ENCODE results near the gene YEATS4.

Gene YEATS4

GRCh38 chr12:69351462-69352236 lies 7.9 kb upstream of the YEATS4 start:
- Mint-ChIP-seq H3K4me3 (no peak overlapping the region), H3K27ac (no peak overlapping the region), H3K27me3 (ENCODE audit: low read depth, poor library complexity) (peaks cover 8% of the 10 kb centered on the region), H3K9me3 (no peaks in the 10 kb centered on the region), H3K4me1 (peaks cover 11% of the 10 kb centered on the region), H3K36me3 (ENCODE audit: low read depth) (no peaks in the 10 kb centered on the region)
- no peak for DNase-seq
- no peak for TF ChIP-seq CTCF (IDR thresholded peaks at IDR 0.05)

GRCh38 chr12:69352904-69353303 lies 6.6 kb upstream of the YEATS4 start:
- no peak for DNase-seq
- Mint-ChIP-seq H3K27me3 (ENCODE audit: low read depth, poor library complexity) (peaks cover 8% of the 10 kb centered on the region), H3K4me3 (no peak overlapping the region), H3K27ac (no peak overlapping the region), H3K9me3 (no peaks in the 10 kb centered on the region), H3K4me1 (peaks cover 15% of the 10 kb centered on the region), H3K36me3 (ENCODE audit: low read depth) (no peaks in the 10 kb centered on the region)
- TF ChIP-seq CTCF (IDR thresholded peaks at IDR 0.05), result no peak

- H3K27ac Mint-ChIP-seq, result no peak overlapping the region
- H3K27me3 Mint-ChIP-seq (ENCODE audit: low read depth, poor library complexity), result peaks cover 5% of the 10 kb centered on the region
- no peak for TF ChIP-seq CTCF (IDR thresholded peaks at IDR 0.05)
- H3K4me3 Mint-ChIP-seq, result no peak overlapping the region
- no peaks in the 10 kb centered on the region for H3K36me3 Mint-ChIP-seq (ENCODE audit: low read depth)
- no peaks in the 10 kb centered on the region for H3K9me3 Mint-ChIP-seq
- no peak for DNase-seq
- peaks cover 20% of the 10 kb centered on the region for H3K4me1 Mint-ChIP-seq
Observed at GRCh38 chr12:69354172-69354555, 5.4 kb upstream of the YEATS4 start.

GRCh38 chr12:69354556-69355187 lies 4.9 kb upstream of the YEATS4 start:
- Mint-ChIP-seq H3K9me3 (no peaks in the 10 kb centered on the region), H3K27ac (no peak overlapping the region), H3K27me3 (ENCODE audit: low read depth, poor library complexity) (peaks cover 5% of the 10 kb centered on the region), H3K4me3 (no peak overlapping the region), H3K36me3 (ENCODE audit: low read depth) (no peaks in the 10 kb centered on the region), H3K4me1 (peaks cover 25% of the 10 kb centered on the region)
- no peak for TF ChIP-seq CTCF (IDR thresholded peaks at IDR 0.05)
- DNase-seq, result no peak

- H3K9me3 Mint-ChIP-seq, result no peaks in the 10 kb centered on the region
- no peak overlapping the region for H3K4me3 Mint-ChIP-seq
- peaks cover 5% of the 10 kb centered on the region for H3K27me3 Mint-ChIP-seq (ENCODE audit: low read depth, poor library complexity)
- no peak overlapping the region for H3K27ac Mint-ChIP-seq
- no peak for TF ChIP-seq CTCF (IDR thresholded peaks at IDR 0.05)
- H3K4me1 Mint-ChIP-seq, result peaks cover 30% of the 10 kb centered on the region
- H3K36me3 Mint-ChIP-seq (ENCODE audit: low read depth), result no peaks in the 10 kb centered on the region
- DNase-seq, result no peak
Observed at GRCh38 chr12:69355363-69356028, 4.0 kb upstream of the YEATS4 start.
